Inflammatory macrophage treated with lipopolysaccharide for 4 hours (primary cell): ENCODE data around the gene MMAB.

Experiments used
- DNase-seq: peaks from one replicate; pipeline ENCODE4 v3.0.0-alpha.2; 2020

Gene MMAB

DNA sequence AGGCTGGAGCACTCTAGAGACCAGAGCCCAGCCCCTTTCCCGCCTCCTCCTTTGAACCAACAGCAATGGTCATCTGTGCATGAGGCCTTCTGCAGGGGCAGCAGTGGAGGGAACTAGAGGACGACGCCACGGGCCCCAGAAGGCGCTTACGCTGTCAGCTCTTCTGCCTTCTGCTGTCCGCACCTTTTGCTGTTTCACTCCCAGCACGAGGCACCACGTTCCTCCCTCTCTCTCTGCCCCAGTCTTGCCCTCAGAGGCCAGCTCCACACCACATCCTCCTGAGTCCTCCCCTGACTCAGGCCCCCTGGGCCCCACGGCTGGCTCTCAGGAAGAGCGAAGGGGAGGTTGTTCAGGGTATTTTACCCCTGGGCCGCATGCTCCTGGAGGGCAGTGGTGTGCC, 15.5 kb downstream of the MMAB start:
- no peak for DNase-seq

DNA sequence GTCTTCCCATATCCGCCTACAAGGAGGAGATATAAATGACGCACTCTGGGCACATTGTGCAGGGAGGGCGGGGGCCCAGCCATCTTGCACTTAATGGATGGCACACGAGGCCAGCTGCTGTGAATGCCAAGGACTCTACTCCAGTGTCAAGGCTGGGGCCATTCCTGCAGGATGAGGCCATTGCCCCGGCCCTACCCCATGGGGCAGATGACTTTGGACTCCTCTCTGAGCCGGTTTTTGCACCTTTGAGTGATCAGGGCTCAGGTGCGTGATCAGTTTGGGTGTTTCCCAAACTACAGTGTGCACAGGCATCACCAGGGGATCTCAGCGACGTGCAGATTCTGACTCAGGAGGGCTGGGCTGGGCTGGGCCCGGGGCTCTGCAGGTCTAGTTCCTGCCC, 16.1 kb downstream of the MMAB start:
- no peak for DNase-seq

DNA sequence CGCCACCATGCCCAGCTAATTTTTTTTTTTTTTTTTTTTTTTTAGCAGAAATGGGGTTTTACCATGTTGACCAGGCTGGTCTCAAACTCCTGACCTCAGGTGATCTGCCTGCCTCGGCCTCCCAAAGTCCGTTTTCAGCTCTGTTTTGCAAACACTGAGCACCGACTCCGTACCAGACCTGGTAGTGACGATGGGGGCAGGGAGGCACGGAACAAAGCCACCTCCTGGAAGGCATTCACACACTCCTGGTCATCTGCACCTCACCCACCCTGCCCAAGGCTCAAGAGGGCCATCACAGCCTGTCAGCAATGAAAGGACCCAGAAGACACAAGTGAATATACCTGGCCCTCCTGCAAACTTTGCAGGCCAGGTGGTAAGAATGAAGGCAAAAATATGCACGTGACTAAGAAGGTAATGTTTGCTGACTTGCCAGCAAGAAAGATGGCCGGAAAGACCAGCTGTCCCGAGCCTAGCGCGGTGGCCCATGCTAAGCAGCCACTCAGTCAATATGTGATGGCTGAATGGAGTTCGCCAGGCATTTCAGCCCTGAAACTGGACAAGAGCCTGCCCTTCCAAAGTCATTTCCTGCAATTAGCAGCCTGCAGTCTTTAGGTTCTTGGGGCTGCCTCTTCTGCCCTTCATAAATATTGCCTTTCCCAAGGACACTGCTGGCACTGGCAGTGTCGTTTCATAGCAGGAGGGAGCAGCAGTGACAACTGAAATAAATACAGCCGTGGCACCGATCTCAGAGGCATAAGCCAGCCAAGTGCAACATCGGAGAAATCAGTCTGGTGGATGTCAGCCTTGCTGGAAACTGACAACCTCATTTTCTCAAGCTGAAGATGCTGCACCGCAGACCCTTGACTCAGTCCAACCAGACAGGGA, 17.6 kb downstream of the MMAB start:
- DNase-seq = no peak

DNA sequence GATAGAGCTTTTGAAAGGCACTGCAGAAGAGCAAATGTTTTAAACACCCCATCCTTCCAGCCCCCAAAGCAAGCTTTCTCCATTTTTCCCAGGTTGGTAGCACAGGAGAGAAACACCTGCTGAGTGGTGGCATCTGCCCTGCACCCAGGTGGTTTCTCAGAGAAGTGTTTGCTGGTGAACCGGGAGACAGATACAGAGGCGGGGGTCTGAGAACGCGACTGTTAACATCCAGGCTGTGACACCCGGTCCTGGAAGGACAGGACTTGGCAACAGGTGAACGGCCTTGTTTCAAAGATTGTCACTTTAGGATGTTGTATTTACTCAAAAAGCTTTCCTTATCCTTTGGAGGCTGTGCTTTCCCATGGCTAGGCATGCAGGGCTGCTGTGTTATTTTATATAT, 18.5 kb downstream of the MMAB start:
- DNase-seq = no peak

DNA sequence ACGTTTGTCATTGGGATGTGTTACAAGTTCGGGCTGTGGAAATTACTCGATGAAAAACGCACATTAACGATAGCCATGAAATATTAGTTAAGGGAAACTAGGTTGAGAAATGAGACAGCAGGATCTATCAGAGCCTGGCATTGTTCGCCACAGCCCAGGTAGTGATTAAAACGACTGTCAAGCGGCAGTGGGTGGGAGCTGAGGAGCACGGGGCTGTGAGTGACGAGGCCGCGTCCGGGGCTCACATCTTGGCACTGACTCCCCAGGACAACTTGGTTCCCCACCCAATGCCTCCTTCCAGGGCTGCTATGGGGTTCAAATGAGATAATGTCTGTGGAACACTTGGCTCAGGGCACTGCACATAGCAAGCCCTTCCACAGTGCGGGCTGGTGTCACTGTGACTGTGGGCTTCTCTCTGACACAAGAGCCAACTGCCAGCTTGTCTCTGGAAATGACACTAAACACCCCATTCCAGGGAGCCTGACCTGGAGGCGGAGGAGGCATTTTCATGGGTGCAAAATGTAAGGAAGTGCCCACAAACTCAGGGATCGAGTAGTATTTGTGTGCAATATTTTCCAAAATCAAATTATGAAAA, 19.3 kb downstream of the MMAB start:
- DNase-seq = no peak

DNA sequence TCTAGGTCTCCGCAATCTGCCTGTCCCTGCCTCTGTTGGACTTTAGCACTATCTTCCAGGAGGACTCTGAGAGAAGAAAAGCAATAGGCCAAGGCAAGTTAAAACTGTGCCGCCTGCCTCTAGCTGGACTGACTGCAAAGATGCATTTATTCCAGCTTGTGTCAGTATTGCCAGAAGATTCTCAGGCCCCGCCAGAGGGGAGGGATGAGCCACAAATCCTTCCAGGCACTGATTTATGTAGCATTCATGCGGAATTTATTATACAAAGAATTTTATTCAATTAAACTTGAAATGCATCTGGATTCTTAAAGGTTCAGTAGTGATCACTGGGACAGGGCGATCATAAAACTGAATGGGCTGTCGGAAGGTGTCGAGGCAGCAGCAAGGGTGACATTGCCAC, 19.8 kb downstream of the MMAB start:
- no peak for DNase-seq

DNA sequence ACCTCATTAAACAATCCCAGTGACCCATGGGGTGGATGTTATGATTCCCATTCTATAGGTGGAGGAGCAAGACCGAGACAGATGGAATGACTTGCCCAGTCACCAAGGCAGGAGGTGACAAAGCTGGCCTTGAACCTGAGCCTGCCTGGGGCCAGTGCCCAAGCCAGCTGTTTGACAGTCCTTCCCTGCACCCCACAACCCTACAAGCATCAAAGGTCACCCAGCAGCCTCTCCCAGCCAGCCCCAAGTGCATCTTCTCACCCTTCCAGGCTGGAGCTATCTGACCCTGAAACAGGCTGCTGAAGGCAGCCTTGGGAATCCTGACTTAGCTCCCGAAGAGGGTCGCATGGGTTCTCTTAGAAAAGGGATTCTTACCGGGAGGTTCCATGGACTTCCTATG, 20.3 kb downstream of the MMAB start:
- no peak for DNase-seq

DNA sequence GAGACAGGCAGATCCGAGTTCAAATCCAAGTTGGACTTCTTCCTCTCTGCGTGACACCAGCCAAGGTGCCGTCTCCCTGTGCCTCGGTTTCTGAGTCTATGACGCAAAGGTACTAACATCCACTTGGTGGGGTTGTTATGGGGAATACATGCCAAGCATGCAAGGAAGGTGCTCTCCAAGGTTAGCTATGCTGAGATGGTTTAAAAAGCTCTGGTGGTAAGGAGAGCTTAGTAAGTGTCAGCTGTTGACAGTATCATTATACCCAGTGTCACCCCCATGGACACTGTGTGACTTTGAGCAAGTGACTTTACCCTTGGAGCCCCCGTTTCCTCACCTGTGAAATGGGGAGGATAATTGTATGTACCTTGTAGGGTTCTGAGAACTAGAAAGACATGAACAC, 22.2 kb downstream of the MMAB start:
- DNase-seq = no peak

DNA sequence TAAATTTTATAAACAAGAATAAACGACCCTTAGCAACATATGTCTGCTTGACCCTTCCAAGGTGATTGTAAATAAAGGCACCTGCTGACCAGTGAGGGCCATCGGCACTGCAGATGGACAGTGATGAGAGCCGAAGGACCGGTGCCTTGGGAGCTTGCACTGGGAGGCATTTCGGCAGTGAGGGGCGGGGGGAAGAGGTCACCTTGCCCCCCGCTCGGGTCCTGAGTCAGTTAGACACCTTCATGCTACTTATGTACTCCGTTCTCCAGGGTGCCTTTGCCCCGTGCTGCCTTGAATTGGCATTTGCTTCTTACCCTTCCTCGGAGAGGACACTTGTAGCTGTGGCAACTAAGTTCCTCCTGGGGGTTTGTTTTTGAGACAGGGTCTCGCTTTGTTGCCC, 23.0 kb downstream of the MMAB start:
- DNase-seq = no peak

DNA sequence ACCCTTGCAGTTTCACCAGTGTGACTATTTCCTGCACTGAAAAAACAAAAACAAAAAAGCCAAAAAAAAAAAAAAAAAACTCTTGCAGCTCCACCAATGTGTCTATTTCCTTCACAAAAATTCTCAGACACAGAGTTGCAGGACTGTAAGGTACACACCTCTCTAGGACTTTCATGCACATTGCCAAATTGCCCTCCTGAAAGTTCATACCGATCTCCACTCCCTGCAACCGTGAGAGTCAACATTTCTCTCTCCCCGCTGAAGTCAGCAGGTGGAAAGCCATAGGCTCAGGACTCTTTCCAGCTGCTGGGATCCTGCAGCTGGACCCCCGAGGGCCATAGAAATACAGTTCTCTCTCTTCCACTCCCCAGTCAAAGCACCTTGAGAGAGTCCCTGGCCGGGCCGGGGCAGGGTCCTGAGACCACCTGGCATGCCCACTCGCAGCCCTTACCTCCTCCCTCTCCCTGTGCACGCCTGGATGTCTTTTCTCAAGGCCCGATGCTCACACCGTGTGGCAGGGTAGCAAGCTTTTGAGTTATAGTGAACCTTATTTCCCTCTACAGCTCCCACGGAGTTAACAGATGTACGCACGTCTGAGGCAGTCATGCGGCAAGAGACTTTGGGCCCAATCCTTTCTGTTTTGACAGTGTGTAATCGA, 23.6 kb downstream of the MMAB start:
- no peak for DNase-seq

DNA sequence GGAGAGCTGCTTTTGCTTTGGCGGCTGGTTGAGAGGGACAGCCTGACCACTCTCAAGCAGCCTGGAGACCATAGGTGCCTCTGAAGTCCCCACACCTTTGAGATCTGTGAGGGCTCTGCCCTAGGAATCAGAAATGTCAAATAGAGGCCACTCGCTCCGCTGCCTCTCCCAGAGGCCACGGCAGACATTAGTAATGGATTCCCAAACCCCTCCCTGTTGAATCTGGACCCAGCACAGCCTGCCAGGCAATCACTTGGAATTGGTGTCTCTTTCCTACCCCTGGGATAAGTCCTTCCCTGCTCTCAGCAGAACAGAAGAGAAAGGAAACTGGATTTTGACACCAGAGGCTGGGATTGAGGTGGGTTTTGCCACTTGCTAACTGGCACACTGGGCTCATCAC, 25.0 kb downstream of the MMAB start:
- DNase-seq = no peak

DNA sequence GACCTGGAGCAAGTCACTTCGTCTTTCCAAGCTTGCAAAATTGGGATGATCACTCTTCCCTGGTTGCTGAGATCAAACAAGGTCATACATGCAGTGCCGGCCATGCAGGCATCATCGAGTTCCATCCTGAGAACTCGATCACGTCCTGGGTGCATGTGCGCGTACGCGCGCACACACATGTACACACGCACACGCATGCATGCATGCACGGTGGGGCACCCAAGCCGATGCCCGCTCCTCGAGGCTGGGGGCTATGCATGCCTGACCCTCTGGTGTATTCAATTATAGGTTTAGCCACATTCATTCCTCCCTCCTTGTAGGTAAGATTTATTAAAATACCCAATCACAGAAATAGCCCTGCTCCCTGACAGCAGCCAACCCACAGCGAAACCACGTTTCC, 26.0 kb downstream of the MMAB start:
- DNase-seq = no peak

DNA sequence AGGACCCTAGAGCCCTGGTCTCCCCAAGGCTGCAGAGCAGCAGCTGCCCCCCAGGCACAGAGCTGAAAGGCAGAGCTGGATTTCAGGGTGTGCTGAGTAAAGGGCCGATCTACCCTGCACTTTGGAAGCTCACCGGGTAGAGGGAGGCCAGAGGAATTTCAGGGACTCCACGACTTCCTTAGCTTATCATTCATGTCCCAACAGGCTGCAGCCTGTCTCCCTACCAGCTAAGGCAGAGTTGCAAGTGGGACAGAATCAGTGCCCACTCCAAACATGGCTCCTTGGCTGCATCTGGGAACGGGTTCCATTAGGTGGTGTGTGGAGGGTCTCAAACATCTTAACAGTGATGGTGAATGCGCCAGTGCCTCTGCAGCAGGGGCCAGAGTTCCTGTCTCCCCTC, 27.5 kb downstream of the MMAB start:
- DNase-seq = no peak

DNA sequence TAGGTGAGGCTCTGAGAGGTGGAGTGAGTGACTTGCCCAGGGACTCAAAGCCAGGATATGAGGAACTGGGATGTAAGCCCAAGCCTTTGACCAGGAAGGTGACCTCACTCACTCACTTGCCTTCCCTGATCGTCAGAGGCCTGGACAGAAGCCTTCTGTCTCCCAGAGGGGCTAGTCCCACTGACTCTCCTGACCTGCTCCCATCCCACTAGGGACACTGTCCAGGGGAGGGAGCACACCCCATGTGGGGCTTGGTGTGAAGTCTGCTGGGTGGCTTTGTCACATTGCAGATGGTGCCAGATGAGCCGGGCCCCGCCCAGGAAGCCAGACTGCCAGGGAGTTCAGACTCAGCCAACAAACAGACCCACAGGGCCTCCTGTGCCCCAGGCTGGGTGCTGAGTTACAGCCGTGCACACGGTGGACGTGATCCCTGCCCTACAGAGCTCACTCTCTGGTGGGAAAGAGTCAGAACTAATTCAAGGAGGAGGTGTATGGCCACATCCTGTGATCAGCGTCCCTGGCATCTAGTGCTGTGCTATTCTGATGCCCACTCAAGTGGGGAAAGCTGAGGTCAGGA, 28.3 kb downstream of the MMAB start:
- no peak for DNase-seq

DNA sequence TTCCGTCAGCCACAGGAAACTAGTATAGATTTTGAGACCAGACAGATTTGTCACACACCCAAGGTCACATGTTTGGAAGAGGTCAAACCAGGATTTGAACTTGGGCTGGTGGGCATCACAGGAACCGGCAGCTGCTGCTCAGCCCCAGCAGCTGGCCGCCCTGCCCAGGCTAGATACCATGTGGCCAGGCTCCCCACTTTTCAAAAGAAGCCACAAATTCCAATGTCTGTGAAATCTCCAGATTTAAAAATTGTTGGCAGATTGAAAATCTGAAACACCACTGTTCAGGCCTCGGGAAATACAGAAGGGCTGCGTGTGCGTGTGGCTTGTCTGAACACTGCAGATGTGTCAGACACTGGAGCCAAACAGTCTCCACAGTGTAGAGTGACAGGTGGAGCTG, 30.4 kb downstream of the MMAB start:
- no peak for DNase-seq

DNA sequence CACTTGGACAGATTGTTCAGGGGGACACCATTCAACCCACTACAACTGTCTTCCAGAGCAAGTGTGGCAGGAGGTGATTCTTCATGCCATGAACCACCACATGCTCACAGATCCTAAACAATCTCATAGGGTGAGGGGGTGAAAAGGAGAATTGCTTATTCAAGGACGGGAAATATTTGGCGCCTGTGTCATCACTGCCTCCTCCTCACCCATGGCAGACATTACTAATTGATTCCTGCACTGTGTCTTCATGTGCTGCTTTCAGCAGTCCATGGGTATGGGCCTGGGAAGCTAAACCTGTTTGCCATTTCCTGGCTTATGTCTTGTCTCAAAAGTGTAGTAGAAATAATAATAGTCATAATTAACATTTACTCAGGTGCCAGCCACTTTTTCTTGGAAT, 31.3 kb downstream of the MMAB start:
- DNase-seq = no peak

DNA sequence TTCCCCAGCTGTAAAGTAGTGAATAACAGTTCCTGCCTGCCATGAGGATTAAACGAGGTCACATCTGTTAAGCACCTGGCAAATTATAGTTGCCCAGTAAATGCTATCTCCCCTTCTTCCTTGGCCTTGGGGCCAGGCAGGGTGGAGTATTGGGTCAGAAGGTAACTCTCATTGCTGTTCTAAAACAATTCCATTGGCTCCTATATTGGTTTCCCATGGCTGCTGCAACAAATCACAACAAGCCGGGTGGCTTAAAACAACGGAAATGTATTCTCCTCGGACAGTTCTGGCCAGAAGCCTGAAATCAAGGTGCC, 31.9 kb downstream of the MMAB start:
- no peak for DNase-seq

DNA sequence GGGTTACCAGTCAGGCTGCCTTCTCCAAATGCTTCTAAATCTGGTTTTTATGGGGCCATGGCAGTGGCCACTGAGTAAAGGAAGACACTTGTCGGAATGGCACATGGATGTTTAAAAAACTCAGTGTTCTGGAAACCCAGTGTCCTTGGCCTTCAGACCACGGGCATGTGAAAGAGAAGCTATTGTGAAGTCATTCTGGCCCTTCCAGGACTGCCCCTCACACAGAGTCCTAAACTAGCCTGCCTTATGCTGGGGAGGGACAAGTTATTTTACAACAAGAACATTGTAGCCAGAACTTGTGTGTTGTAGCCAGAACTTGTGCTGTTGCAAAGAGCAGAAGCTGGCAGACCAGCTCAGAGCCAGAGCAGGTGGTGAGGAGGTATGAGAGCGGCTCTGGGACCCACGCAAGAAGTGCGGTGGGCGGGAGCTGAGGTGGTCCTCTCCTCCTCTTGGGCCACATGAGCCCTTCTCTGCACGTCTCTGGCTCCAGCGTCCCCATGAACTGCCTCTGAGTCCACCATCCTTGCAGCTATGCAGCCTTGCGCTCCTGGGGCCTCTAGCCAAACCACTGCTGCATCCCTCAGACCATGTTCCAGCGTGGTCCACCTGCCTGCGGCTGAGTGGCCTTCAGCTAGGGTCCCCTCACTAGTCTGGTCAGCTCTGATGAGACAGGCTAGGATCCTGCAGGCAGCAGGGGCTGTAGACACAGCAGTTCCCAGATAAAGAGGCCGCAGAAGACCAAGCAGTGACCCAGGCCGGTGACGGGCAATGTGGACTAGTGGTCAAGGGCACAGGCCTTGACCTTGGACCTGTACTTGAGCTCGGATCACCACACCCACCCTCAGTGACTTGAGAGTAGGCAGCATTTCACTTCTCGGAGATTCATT, 32.5 kb downstream of the MMAB start:
- DNase-seq = no peak

DNA sequence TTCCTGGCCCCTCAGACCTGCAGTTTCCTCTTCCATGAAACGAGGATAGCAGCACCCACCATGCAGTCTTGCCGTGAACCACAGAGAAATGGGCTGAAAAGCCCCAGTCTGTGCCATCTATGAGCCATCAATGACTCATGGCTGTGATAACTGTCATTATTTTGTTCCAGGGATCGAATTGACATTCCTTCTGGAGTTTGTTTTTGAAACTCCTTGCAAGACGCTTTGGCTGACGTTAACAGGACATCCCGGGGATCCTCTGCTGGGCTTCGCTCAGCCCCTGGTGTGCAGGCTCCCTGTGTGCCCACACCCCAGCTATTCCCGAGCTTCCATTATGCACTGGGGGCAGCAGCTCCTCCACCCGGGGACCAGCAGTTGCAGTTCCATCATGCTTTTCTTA, 33.8 kb downstream of the MMAB start:
- DNase-seq = no peak

DNA sequence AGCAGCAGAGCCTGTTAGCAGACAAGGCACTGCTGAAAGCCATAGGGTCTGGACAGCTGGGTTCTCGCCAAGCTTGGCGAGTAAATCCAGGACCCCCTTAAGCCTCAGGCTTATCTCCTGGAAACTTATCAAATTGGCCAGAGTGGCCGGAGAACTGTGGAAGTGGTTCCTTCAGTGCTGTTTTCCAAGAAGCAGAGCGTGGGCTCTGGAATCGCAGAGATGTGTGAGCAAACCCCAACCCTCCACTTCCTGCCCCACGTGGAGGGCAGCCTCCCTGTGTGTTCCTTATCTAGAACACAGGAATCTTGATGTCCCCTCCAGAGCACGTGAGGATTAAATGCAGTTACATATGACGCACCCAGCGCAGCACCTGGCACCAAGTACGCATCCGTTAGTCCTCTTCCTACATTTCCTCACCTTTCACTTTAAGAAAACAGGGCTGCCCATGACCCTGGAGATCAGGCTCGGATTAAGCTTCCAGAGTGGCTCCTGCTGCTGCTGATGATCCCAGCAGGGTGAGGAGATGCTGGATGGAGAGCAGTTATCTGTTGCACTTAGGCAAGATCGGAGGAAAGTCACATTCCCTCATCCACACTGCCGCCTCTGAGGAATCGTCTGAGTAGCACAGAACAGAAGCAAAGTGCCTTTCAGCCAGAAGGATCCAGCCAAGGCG, 35.0 kb downstream of the MMAB start:
- no peak for DNase-seq

DNA sequence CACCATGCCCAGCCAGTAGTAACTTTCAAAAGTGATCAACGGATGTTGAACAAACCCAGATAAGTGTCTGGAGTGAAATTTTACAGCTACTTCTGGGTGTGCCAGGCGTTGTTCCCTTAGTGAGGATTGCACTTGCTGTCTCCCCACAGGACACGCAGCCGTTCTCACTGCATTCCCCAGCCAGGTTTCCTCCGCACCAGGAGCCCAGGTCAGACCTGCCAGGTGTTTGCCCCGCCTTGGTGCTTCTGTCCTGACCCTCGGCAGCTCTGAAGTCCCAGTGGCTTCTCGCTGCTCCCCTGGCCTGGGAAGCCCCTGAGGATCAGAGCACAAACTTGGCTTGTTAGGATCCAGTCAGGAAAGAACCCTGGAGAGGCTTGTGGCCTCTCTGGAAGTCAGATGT, 36.2 kb downstream of the MMAB start:
- no peak for DNase-seq

DNA sequence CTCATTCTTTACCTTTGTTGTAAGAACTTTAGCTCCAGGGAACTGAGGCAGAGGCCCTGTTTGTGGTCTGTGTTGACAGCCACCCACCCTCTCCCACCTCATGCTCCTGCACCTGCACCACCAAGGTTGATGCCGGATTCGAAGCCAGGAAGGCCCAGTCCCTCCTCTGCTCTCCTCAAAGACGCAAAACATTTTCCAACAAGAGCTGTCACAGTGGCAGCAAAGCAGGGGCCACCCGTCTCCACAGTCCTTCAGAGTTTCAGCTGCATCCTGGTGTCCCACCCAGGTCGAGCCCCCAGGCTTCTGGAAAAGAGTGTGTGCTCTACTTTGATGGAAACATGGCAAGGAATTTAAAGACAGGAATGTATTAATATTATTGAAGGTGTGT, 37.4 kb downstream of the MMAB start:
- DNase-seq = no peak
